Measurements from ENCODE around the gene ATXN7L3.

The ATXN7L3 gene

DNA sequence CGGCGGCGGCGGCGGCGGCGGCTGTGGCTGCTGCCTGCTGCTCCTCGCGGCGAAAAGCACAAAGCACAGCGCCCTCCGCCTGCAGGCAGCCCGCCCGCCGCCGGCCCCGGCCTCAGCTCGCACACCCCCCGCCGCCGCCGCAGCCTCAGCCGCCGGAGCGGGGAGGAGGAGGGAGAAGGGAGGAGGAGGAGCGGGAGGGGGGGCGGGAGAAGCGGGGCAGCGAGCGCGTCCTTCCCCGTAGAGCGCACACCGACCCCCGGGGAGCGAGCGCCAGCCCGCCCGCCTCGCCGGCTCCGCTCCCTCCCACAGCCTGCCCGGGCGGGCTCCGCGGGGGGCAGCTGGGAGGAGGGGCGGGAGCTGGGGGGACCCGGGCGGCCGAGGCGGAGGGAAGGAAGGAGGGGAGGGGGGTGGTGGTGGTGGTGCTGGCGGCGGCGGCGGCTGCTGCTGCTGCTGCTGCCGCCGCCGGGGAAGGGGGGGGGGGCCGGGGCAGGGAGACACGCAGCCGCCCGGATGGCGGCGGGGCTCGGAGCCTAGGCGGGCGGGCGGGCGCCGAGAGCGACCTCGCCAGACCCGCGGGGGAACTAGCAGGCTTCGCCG lies 20.0 kb upstream of the ATXN7L3 start, which contains the start of gene UBTF:
TSS of gene UBTF (minus strand) at position 60 of the 597 bp plus-strand sequence. CDS start 1,446 bp downstream, outside the sequence.
- TF ChIP-seq, protein P1, sequence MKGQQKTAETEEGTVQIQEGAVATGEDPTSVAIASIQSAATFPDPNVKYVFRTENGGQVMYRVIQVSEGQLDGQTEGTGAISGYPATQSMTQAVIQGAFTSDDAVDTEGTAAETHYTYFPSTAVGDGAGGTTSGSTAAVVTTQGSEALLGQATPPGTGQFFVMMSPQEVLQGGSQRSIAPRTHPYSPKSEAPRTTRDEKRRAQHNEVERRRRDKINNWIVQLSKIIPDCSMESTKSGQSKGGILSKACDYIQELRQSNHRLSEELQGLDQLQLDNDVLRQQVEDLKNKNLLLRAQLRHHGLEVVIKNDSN (IDR thresholded peaks at IDR 0.05): no peak
- TF ChIP-seq EP300 (IDR thresholded peaks at IDR 0.05; ENCODE audit: borderline replicate concordance) (no peak), TAF1 (IDR thresholded peaks at IDR 0.05; ENCODE audit: low read depth) (no peak; the same call in 1 of the 2 replicates), EGR1 (IDR thresholded peaks at IDR 0.05) (no peak), ZBTB7A (IDR thresholded peaks at IDR 0.05; ENCODE audit: low read depth) (no peak; the same call in 1 of the 2 replicates), YY1 (IDR thresholded peaks at IDR 0.05; ENCODE audit: low read depth) (0 out of 2 replicates have a peak, but pooled peaks have one; percentile 41), NFIC (IDR thresholded peaks at IDR 0.05) (0 out of 2 replicates have a peak, but pooled peaks have one; percentile 3), TCF12 (IDR thresholded peaks at IDR 0.05; ENCODE audit: low read depth) (peak; percentile 31), FOXM1 (IDR thresholded peaks at IDR 0.05; ENCODE audit: borderline replicate concordance, low read depth) (no peak)
- TF ChIP-seq, protein P2, sequence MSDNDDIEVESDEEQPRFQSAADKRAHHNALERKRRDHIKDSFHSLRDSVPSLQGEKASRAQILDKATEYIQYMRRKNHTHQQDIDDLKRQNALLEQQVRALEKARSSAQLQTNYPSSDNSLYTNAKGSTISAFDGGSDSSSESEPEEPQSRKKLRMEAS (IDR thresholded peaks at IDR 0.05): no peak; the same call in 1 of the 2 replicates

DNA sequence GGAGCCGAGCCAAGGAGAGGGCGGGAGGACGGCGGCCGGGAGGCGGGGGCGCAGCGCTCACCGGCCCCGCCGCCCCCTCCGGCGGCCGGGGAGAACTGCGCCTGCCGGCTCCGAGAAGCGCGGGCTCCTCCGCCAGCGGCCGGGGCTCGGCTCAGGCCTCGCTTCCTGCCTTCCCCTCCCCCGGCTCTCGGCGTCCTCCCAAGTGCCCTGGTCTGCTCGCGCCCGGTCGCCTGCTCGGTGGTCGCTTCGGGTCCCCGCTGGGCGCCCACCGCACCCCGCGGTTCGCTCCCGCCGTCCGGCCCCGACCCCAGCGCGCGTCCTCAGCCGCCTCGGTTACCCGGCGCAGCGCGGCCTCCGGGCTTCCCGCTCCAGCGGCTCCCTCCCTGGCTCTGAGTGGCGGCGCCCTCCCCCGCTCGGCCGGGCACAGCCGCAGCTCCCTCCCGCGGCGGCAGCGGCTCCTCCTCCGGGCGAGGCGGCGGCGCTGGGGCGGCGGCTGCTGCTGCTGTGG lies 19.5 kb upstream of the ATXN7L3 start:
- TF ChIP-seq EGR1 (IDR thresholded peaks at IDR 0.05): 0 out of 2 replicates have a peak, but pooled peaks have one; percentile 10
- 0 out of 2 replicates have a peak, but pooled peaks have one; percentile 60 for TF ChIP-seq ZBTB7A (IDR thresholded peaks at IDR 0.05; ENCODE audit: low read depth)
- no peak for TF ChIP-seq CREB1 (IDR thresholded peaks at IDR 0.05; ENCODE audit: low read depth)
- TF ChIP-seq YY1 (IDR thresholded peaks at IDR 0.05; ENCODE audit: low read depth): 0 out of 2 replicates have a peak, but pooled peaks have one; percentile 5

DNA sequence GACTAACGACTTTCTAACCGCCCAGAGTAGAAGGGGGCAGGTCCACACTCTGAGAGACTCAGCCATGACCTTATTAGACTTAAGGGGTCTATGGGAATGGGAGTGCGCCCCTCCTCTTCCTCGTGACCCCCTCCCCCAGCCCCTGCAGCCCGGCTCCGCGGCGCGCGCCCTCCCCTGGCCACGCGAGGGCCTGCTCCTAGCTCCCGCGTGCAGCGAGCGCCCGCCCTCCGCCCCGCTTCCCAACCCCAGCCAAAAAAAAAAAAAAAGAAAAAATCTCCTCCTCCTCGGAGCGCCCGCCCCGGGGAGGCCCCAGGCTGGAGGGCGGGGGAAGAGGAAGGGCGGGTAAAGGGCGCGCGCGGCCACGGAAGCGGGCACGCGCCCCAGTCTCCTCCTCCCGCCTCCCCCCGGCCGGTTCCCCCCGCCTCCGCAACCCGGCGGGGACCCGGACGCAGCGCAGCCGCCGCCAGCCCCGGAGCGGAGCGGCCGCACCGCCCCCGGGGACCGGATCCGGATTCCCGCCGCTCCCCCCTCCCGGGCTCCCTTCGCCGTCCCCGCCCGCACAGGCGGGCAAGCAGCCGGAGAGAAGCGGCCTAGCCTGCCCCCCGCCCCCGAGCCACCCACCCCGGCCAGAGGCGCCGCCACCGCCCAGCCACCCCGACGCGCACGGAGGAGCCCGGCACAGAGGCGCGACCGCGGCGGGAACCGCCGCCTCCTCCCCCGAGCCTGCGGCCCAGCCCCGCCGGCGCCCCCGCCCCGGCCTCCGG lies 18.8 kb upstream of the ATXN7L3 start:
- TF ChIP-seq, protein P3, sequence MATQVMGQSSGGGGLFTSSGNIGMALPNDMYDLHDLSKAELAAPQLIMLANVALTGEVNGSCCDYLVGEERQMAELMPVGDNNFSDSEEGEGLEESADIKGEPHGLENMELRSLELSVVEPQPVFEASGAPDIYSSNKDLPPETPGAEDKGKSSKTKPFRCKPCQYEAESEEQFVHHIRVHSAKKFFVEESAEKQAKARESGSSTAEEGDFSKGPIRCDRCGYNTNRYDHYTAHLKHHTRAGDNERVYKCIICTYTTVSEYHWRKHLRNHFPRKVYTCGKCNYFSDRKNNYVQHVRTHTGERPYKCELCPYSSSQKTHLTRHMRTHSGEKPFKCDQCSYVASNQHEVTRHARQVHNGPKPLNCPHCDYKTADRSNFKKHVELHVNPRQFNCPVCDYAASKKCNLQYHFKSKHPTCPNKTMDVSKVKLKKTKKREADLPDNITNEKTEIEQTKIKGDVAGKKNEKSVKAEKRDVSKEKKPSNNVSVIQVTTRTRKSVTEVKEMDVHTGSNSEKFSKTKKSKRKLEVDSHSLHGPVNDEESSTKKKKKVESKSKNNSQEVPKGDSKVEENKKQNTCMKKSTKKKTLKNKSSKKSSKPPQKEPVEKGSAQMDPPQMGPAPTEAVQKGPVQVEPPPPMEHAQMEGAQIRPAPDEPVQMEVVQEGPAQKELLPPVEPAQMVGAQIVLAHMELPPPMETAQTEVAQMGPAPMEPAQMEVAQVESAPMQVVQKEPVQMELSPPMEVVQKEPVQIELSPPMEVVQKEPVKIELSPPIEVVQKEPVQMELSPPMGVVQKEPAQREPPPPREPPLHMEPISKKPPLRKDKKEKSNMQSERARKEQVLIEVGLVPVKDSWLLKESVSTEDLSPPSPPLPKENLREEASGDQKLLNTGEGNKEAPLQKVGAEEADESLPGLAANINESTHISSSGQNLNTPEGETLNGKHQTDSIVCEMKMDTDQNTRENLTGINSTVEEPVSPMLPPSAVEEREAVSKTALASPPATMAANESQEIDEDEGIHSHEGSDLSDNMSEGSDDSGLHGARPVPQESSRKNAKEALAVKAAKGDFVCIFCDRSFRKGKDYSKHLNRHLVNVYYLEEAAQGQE (IDR thresholded peaks at IDR 0.05; ENCODE audit: low read depth): no peak
- 0 out of 2 replicates have a peak, but pooled peaks have one; percentile 0 for TF ChIP-seq TEAD4 (IDR thresholded peaks at IDR 0.05)
- TF ChIP-seq EGR1 (IDR thresholded peaks at IDR 0.05): peak; percentile 69
- TF ChIP-seq NFIC (IDR thresholded peaks at IDR 0.05): peak; percentile 27
- peak; percentile 65; the same call in 1 of the 2 replicates for TF ChIP-seq TAF1 (IDR thresholded peaks at IDR 0.05; ENCODE audit: low read depth)
- TF ChIP-seq, protein P2 (IDR thresholded peaks at IDR 0.05): peak; percentile 69
- TF ChIP-seq YY1 (IDR thresholded peaks at IDR 0.05; ENCODE audit: low read depth): peak; percentile 5; the same call in 1 of the 2 replicates
- no peak; the same call in 1 of the 2 replicates for TF ChIP-seq RAD21 (IDR thresholded peaks at IDR 0.05; ENCODE audit: low read depth)
- TF ChIP-seq TCF12 (IDR thresholded peaks at IDR 0.05; ENCODE audit: low read depth): no peak; the same call in 1 of the 2 replicates
- peak; percentile 77; the same call in 1 of the 2 replicates for TF ChIP-seq ZBTB7A (IDR thresholded peaks at IDR 0.05; ENCODE audit: low read depth)

DNA sequence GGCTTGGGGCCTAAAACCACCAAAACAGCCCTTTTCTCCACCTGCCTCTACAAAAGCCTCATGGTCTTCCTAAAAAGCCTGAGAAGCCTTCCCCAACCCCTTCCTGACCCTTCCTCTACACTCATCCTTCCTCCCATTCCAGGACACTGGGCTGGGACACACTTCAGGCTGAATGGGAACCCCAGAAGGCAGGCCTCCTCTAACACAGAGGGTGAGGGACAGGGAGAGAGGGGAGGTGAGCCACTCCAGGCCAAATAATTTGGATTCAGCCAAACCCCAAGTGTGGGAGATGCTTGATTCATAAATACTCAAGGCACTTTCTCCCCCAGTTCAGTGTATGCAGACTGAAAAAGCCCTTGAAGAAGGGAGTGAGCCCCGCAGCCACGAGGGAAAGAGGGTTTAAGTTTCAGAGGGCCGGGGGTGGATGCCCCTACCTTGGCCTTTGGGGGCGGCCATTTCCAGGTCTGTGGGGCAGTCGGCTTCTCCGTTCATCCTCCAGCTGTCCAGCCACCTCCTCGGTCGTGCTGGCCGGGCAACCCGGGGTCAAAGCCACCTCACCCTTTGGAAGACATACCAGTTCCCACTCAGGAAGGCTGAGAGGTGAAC lies 18.2 kb upstream of the ATXN7L3 start:
- TF ChIP-seq TEAD4 (IDR thresholded peaks at IDR 0.05) (0 out of 2 replicates have a peak, but pooled peaks have one; percentile 2), YY1 (IDR thresholded peaks at IDR 0.05; ENCODE audit: low read depth) (0 out of 2 replicates have a peak, but pooled peaks have one; percentile 6), EGR1 (IDR thresholded peaks at IDR 0.05) (no peak)

DNA sequence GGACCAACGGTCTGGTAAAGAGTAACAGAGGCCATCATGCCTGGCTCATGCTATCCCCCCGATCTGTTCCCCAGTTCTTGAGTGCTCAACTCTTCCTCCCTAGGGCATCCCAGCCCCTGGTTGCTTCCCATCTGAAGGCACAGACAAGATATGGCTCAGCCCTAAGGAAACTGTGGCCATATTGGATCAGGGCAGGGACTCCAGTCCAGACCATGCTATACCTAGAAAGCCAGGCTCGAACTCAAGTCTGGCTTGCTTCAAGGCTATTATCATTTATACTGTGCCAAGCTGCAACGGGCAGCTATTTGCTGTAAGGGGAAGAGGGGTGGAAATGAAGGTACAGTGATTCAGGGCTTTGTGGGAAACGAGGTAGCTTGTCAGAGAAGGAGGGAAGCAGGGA lies 17.0 kb upstream of the ATXN7L3 start:
- TF ChIP-seq FOXM1 (IDR thresholded peaks at IDR 0.05; ENCODE audit: borderline replicate concordance, low read depth): no peak
- TF ChIP-seq CREB1 (IDR thresholded peaks at IDR 0.05; ENCODE audit: low read depth): no peak
- TF ChIP-seq YY1 (IDR thresholded peaks at IDR 0.05; ENCODE audit: low read depth): no peak
- no peak for TF ChIP-seq TCF12 (IDR thresholded peaks at IDR 0.05; ENCODE audit: low read depth)
- TF ChIP-seq CEBPB (IDR thresholded peaks at IDR 0.05): no peak
- TF ChIP-seq ZBTB7A (IDR thresholded peaks at IDR 0.05; ENCODE audit: low read depth): no peak
- TF ChIP-seq, protein P2 (IDR thresholded peaks at IDR 0.05): no peak
- TF ChIP-seq EGR1 (IDR thresholded peaks at IDR 0.05): no peak
- TF ChIP-seq EP300 (IDR thresholded peaks at IDR 0.05; ENCODE audit: borderline replicate concordance): no peak
- TF ChIP-seq, protein P1 (IDR thresholded peaks at IDR 0.05): no peak
- no peak for TF ChIP-seq NFIC (IDR thresholded peaks at IDR 0.05)
- TF ChIP-seq TAF1 (IDR thresholded peaks at IDR 0.05; ENCODE audit: low read depth): no peak
- no peak for TF ChIP-seq TEAD4 (IDR thresholded peaks at IDR 0.05)
- TF ChIP-seq, protein P3 (IDR thresholded peaks at IDR 0.05; ENCODE audit: low read depth): no peak
- no peak for TF ChIP-seq RAD21 (IDR thresholded peaks at IDR 0.05; ENCODE audit: low read depth)

All from Ishikawa (cell line).